NB4 (cell line): ENCODE data around the gene DENND5B.

Experiments used
- DNase-seq: peaks from one replicate; pipeline ENCODE4 v3.0.0; 2010; ENCODE audit warnings: low read depth
- H3K4me3 ChIP-seq: one replicate; pipeline ENCODE4 v1.5.1; 2011; ENCODE audit warnings: mild to moderate bottlenecking, low read depth, low read length, moderate library complexity
- MYC ChIP-seq: IDR thresholded peaks from 2 replicates; pipeline ENCODE4 v1.6.1; 2011; ENCODE audit warnings: low read depth, low read length
- POLR2A ChIP-seq: IDR thresholded peaks from 2 replicates; pipeline ENCODE4 v1.6.1; 2011; ENCODE audit warnings: mild to moderate bottlenecking; ENCODE audit not compliant: insufficient read length; ENCODE audit errors: extremely low read depth
- TF ChIP-seq, protein P1 (sequence below): IDR thresholded peaks from one replicate; pipeline ENCODE4 v1.5.1; 2012; ENCODE audit warnings: low read depth, low read length
- TF ChIP-seq, protein P2 (sequence below): IDR thresholded peaks from 2 replicates; pipeline ENCODE4 v1.6.1; 2011; ENCODE audit warnings: low read depth, low read length

Gene DENND5B

GRCh38 chr12:31589598-31589903 lies 1.4 kb downstream of the DENND5B start:
- DNase-seq, result no peak
- peak overlapping the region; percentile 79 for H3K4me3 ChIP-seq
- TF ChIP-seq POLR2A (no peak), MYC (no peak)
- TF ChIP-seq, protein P1, sequence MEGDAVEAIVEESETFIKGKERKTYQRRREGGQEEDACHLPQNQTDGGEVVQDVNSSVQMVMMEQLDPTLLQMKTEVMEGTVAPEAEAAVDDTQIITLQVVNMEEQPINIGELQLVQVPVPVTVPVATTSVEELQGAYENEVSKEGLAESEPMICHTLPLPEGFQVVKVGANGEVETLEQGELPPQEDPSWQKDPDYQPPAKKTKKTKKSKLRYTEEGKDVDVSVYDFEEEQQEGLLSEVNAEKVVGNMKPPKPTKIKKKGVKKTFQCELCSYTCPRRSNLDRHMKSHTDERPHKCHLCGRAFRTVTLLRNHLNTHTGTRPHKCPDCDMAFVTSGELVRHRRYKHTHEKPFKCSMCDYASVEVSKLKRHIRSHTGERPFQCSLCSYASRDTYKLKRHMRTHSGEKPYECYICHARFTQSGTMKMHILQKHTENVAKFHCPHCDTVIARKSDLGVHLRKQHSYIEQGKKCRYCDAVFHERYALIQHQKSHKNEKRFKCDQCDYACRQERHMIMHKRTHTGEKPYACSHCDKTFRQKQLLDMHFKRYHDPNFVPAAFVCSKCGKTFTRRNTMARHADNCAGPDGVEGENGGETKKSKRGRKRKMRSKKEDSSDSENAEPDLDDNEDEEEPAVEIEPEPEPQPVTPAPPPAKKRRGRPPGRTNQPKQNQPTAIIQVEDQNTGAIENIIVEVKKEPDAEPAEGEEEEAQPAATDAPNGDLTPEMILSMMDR, result no peak
- TF ChIP-seq, protein P2, sequence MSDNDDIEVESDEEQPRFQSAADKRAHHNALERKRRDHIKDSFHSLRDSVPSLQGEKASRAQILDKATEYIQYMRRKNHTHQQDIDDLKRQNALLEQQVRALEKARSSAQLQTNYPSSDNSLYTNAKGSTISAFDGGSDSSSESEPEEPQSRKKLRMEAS, result no peak

DNA sequence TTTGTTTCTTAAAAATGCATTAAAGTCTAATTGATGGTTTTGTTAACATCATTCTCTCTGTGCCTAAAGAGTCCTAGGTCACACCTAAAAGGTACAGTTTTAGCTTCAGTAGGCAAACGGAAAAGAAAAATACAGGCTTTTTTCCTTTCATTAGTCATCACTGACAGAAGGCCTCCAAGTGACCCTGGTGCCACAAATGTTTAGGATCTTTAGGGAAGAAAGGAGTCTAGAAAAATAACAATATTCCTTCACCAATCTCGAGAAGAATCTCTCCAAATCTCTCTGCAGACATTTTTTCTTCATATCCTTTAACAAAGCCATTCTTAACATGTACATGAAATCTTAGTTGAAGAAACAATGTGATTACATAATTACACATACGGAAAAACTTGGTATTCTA lies 2.0 kb downstream of the DENND5B start:
- TF ChIP-seq MYC (no peak), POLR2A (no peak)
- TF ChIP-seq, protein P2, result no peak
- TF ChIP-seq, protein P1, result no peak
- H3K4me3 ChIP-seq, result peak overlapping the region; percentile 79
- no peak for DNase-seq

DNA sequence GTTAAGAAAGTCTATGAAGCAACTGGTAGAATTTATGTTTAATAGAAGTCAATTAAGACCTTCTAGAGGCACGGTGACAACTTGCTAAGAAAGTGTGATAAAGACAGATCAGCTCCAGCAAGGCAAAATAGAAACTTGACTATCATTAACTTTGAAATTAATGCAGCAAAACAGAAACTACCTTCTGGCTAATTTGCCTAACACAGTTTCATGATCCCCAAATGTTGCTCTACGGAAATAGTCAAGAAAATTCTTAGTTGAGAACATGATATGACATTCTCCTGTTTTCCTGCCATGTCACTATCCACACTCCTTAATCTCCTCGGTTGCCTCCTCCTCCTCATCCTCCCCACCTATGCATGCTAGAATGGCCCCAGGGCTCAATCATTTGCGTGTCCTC lies 4.2 kb downstream of the DENND5B start:
- DNase-seq, result no peak
- TF ChIP-seq, protein P1, result no peak
- no peak for TF ChIP-seq POLR2A
- TF ChIP-seq MYC, result no peak
- TF ChIP-seq, protein P2, result no peak
- H3K4me3 ChIP-seq, result no peak overlapping the region

DNA sequence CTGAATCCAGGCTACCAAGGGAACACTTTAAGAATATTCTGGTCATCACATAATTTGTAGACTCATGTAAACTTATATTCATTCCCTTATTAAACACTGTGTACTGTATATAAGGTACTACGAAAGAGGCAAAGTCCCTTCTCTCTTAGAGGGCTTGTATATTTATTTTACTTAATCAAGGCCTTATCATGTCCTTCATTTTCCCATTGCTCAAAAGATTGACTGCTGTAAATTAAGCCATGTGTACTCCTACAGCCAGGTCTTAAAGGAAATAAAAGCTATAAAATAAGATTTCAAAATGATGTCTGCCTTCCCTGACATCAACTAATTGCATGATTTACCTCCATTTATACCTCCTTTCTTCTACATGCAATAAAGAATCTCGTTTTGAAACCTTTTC lies 5.0 kb downstream of the DENND5B start:
- TF ChIP-seq, protein P1, result no peak
- TF ChIP-seq, protein P2, result no peak
- TF ChIP-seq MYC, result no peak
- no peak for TF ChIP-seq POLR2A

DNA sequence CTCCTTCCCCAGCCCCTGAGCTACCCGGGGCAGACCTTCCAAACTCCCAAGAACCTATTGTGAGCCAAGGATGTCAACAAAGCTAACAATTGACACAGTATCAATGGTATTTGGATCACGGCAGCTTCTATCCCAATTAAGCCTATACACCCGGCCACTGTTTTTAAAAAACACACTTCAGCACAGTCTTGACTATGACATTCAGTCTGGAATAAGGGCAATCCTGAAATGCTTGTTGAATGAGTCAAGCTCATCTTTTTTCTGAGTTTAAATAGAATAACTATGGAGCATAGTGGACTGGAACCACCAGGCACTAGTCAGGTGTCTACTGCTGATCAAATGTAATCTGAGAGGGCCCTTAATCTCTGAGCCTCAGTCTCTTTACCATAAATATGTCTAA lies 5.7 kb downstream of the DENND5B start:
- no peak for DNase-seq
- no peak overlapping the region for H3K4me3 ChIP-seq
- TF ChIP-seq POLR2A, result no peak
- TF ChIP-seq, protein P2, result no peak

More for the DNA sequence above, 5.0 kb downstream of the DENND5B start:
- no peak for DNase-seq
- H3K4me3 ChIP-seq, result no peak overlapping the region

DNA sequence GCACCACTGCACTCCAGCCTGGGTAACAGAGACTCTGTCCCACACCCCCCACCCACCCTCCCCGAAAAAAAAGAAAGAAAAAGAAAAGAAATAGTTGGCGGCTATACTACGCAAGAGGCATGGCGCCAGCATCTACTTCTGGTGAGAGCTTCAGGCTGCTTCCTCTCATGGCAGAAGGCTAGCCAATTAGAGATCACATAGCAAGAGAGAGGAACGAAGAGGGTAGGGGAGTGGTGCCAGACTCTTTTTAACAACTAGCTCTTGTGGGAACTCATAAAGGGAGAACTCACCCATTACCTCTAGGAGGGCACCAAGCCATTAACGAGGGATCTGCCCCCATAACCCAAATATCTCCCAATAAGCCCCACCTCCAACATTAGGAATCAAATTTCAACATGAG lies 6.2 kb downstream of the DENND5B start:
- H3K4me3 ChIP-seq, result no peak overlapping the region
- DNase-seq, result no peak
- no peak for TF ChIP-seq MYC

GRCh38 chr12:31583878-31584277 lies 7.1 kb downstream of the DENND5B start:
- no peak overlapping the region for H3K4me3 ChIP-seq
- DNase-seq, result no peak
- TF ChIP-seq MYC, result no peak
